K562 (cell line): ENCODE data around the gene MEGF11. TPM values are rescaled to one million over a fixed set of nuclear protein-coding genes. Genes with fewer than 3 reads are reported as not detected.
A peak's percentile ranks its signal among the peaks of the same experiment; 100 is the strongest.

Source experiments
- ATF3 ChIP-seq, 2 experiments: fragments of 450-650 bp in 1 of 2; sonication (generic) in 1 of 2; formaldehyde crosslinking in 1 of 2; IDR thresholded peaks in 1 of 2; conservative IDR thresholded peaks in 1 of 2; 2 replicates each; pipeline versions ENCODE4 v1.6.1 to v1.8.1; 2016 to 2023; ENCODE audit warnings: mild to moderate bottlenecking in 2 of 2, moderate library complexity in 2 of 2, inconsistent platforms in 1 of 2, missing genetic modification reagents in 1 of 2
- CBFA2T3 ChIP-seq: fragments of 450-650 bp; IDR thresholded peaks from 2 replicates; pipeline ENCODE4 v1.6.1; 2017
- DPF2 ChIP-seq: fragments of 450-650 bp; IDR thresholded peaks from 2 replicates; pipeline ENCODE4 v1.6.1; 2016
- ESRRA ChIP-seq: fragments of 450-650 bp; IDR thresholded peaks from 2 replicates; pipeline ENCODE4 v1.6.1; 2014; ENCODE audit warnings: low read depth, mild to moderate bottlenecking, moderate library complexity, borderline replicate concordance
- LCOR ChIP-seq: sonication (generic); formaldehyde crosslinking; IDR thresholded peaks from 2 replicates; pipeline ENCODE4 v1.8.0; 2022; ENCODE audit warnings: mild to moderate bottlenecking, missing genetic modification reagents
- MAFK ChIP-seq: IDR thresholded peaks from 2 replicates; pipeline ENCODE4 v1.6.1; 2011; ENCODE audit warnings: low read length, improper control_type of control experiment
- NCOA6 ChIP-seq: fragments of 450-650 bp; IDR thresholded peaks from 2 replicates; pipeline ENCODE4 v1.6.1; 2017; ENCODE audit warnings: mild to moderate bottlenecking
- NRF1 ChIP-seq, 2 experiments: fragments of 450-650 bp; IDR thresholded peaks in 1 of 2; conservative IDR thresholded peaks in 1 of 2; 2 replicates each; pipeline ENCODE4 v1.6.1; 2014; ENCODE audit warnings: mild to moderate bottlenecking in 2 of 2
- ZBTB1 ChIP-seq: sonication (generic); formaldehyde crosslinking; IDR thresholded peaks from 2 replicates; pipeline ENCODE4 v1.8.1; 2023; ENCODE audit warnings: missing genetic modification reagents, low read depth, mild to moderate bottlenecking, borderline replicate concordance
- ZNF143 ChIP-seq: sonication (generic); formaldehyde crosslinking; IDR thresholded peaks from 2 replicates; pipeline ENCODE4 v1.9.0; 2022; ENCODE audit warnings: mild to moderate bottlenecking, missing genetic modification reagents
- ZNF224 ChIP-seq: sonication (generic); formaldehyde crosslinking; IDR thresholded peaks from 2 replicates; pipeline ENCODE4 v1.8.0; 2022; ENCODE audit warnings: mild to moderate bottlenecking, missing genetic modification reagents
- ZNF316 ChIP-seq: fragments of 450-650 bp; IDR thresholded peaks from 2 replicates; pipeline ENCODE4 v1.6.1; 2016
- ZNF449 ChIP-seq: fragments of 250-450 bp; sonication (Bioruptor Pico); IDR thresholded peaks from 2 replicates; pipeline ENCODE4 v1.8.0; 2022; ENCODE audit warnings: moderate library complexity, mild to moderate bottlenecking, inconsistent platforms
- ZNF592 ChIP-seq: fragments of 450-650 bp; IDR thresholded peaks from 2 replicates; pipeline ENCODE4 v1.6.1; 2017; ENCODE audit warnings: antibody characterized with exemption, mild to moderate bottlenecking
- ZNF609 ChIP-seq: sonication (generic); formaldehyde crosslinking; IDR thresholded peaks from 2 replicates; pipeline ENCODE4 v1.8.1; 2023; ENCODE audit warnings: missing genetic modification reagents, mild to moderate bottlenecking, borderline replicate concordance
- polyA plus RNA-seq, 8 experiments: library from polyadenylated mRNA; depleted of rRNA in 4 of 8; stranded (reverse) in 5 of 8; unstranded in 3 of 8; fragments of >200 nt; fragmentation: Nextera tagmentation in 2 of 8; fragmentation: Illumina TruSeq in 1 of 8; extraction: Ambion mirVana in 2 of 8; extraction: Trizol in 1 of 8; gene quantifications; 2 replicates each; pipeline versions ENCODE4 v1.2.1 to v1.2.3, GENCODE V29; 2011 to 2014; ENCODE audit warnings: inconsistent platforms in 1 of 8, missing spikeins in 1 of 8
- total RNA-seq, 7 experiments: library from RNA; depleted of rRNA in 6 of 7; stranded (reverse); fragments of >200 nt in 6 of 7; fragmentation: Illumina TruSeq in 2 of 7; extraction: Trizol in 2 of 7; gene quantifications; 2 replicates each; pipeline versions ENCODE4 v1.2.1 to v1.2.3, GENCODE V29; 2011 to 2021; ENCODE audit warnings: low replicate concordance in 1 of 7

The MEGF11 gene
- total and polyA plus RNA-seq, 9 of the 15 experiments (the other 6 are each of a cell fraction or from before 2014, with no cell fraction given): 0.06 to 0.23 (median 0.20) TPM; not detected in 6

- no peak for TF ChIP-seq ZNF609 (CRISPR knock-in tag)
- TF ChIP-seq NRF1 (conservative IDR thresholded peaks at IDR 0.05 in 1 of 2, IDR thresholded peaks at IDR 0.05 in 1 of 2): no peak
- TF ChIP-seq DPF2: peak; percentile 70; the same call in 1 of the 2 replicates
- TF ChIP-seq NCOA6: no peak
- peak; percentile 68; the same call in 1 of the 2 replicates for TF ChIP-seq LCOR (CRISPR knock-in tag)
- no peak for TF ChIP-seq ZNF143
- peak; percentile 90 for TF ChIP-seq ESRRA
- 0 out of 2 replicates have a peak, but pooled peaks have one; percentile 16 for TF ChIP-seq ZBTB1
- TF ChIP-seq CBFA2T3: peak; percentile 24; the same call in 1 of the 2 replicates
- no peak for TF ChIP-seq ZNF449
- TF ChIP-seq ATF3 (IDR thresholded peaks at IDR 0.05): 0 out of 2 replicates have a peak, but pooled peaks have one; percentile 33
- no peak for TF ChIP-seq ATF3 (CRISPR knock-in tag; conservative IDR thresholded peaks at IDR 0.05)
- peak; percentile 51; the same call in 1 of the 2 replicates for TF ChIP-seq ZNF316
- 0 out of 2 replicates have a peak, but pooled peaks have one; percentile 42 for TF ChIP-seq ZNF592
- TF ChIP-seq MAFK: peak; percentile 42; the same call in 1 of the 2 replicates
- TF ChIP-seq ZNF224 (CRISPR knock-in tag): no peak
Observed at GRCh38 chr15:65904301-65904700, 349.2 kb downstream of the MEGF11 start (continued).
